ENCODE data around the gene DNLZ. TPM values are rescaled to one million over a fixed set of nuclear protein-coding genes. Genes with fewer than 3 reads are reported as not detected.

DNLZ gene
- total and polyA plus RNA-seq, 9 of the 15 experiments (the other 6 are each of a cell fraction or from before 2014, with no cell fraction given) = 0.17 to 44.6 (median 3.4) TPM

DNA sequence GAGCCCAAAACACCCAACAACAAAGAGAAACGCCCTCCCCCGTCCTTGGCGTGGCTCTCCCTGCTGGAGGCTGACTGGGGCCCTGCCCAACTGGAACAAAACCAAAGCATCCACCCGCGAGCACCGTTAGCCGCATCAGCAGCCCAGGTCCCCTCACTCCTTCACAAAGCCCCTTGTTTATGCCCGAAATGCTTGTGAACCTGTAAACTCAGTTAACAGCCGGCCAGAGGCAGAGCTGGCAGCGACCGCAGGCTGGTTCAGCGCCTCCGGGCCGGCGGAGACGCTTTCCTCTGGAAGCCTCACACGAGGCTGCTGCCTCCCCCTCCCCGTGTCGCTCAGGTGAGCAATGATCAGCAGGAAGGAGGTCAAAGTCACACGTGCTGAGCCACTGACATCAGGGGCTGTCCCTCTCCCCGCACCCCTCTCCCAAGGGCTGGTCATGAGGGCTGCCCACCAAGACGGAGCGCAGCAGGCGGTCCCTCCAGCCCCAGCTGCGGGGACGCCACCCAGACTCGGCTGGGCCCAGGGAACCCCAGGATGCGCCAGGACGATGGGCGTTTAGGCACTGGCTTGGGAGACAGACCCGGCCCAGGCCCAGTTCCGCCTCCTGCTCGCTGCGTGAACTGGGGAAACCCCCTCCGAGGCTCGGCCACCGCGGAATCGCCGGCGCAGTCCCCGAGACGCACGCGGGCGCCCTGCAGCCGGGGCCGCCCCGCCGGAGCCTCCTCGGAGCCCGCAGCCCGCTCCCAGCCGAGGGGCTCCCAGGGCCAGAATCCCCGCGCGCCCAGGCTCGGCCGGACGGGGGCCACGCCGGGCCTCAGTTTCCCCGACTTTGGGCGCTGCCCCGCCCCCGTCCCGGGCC lies 35.9 kb upstream of the DNLZ start (continued):
- TF ChIP-seq, protein P1, sequence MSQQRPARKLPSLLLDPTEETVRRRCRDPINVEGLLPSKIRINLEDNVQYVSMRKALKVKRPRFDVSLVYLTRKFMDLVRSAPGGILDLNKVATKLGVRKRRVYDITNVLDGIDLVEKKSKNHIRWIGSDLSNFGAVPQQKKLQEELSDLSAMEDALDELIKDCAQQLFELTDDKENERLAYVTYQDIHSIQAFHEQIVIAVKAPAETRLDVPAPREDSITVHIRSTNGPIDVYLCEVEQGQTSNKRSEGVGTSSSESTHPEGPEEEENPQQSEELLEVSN (IDR thresholded peaks at IDR 0.05; ENCODE audit: borderline replicate concordance in 1 of 2, extremely low read depth in 1 of 2, insufficient read depth in 1 of 2, insufficient read length in 1 of 2, low read depth in 1 of 2, low read length in 1 of 2, poor library complexity in 1 of 2, severe bottlenecking in 1 of 2) = peak in 1 of 2 experiments; percentile 15
- peak; percentile 58; the same call in 1 of the 2 replicates for TF ChIP-seq MYC (IDR thresholded peaks at IDR 0.05; ENCODE audit: low read depth, low read length)
- TF ChIP-seq MYC (CRISPR knock-in tag; IDR thresholded peaks at IDR 0.05; ENCODE audit: borderline replicate concordance, low read depth) = no peak
- no peak for TF ChIP-seq HNRNPH1 (optimal IDR thresholded peaks at IDR 0.05; ENCODE audit: low read depth, low read length)
- TF ChIP-seq CHD4 (IDR thresholded peaks at IDR 0.05; ENCODE audit: insufficient read depth, insufficient replicate concordance, low read depth, low read length, poor library complexity, severe bottlenecking) = no peak
- TF ChIP-seq NR1H2 (CRISPR knock-in tag; IDR thresholded peaks at IDR 0.05) = no peak
- TF ChIP-seq, protein P2, sequence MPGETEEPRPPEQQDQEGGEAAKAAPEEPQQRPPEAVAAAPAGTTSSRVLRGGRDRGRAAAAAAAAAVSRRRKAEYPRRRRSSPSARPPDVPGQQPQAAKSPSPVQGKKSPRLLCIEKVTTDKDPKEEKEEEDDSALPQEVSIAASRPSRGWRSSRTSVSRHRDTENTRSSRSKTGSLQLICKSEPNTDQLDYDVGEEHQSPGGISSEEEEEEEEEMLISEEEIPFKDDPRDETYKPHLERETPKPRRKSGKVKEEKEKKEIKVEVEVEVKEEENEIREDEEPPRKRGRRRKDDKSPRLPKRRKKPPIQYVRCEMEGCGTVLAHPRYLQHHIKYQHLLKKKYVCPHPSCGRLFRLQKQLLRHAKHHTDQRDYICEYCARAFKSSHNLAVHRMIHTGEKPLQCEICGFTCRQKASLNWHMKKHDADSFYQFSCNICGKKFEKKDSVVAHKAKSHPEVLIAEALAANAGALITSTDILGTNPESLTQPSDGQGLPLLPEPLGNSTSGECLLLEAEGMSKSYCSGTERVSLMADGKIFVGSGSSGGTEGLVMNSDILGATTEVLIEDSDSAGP (CRISPR knock-in tag; IDR thresholded peaks at IDR 0.05) = no peak
- peak; percentile 86 for TF ChIP-seq SAP30 (IDR thresholded peaks at IDR 0.05; ENCODE audit: borderline replicate concordance, insufficient read depth, low read depth, low read length, poor library complexity, severe bottlenecking)
- TF ChIP-seq SP1 (CRISPR knock-in tag; IDR thresholded peaks at IDR 0.05) = no peak
- TF ChIP-seq, protein P3, sequence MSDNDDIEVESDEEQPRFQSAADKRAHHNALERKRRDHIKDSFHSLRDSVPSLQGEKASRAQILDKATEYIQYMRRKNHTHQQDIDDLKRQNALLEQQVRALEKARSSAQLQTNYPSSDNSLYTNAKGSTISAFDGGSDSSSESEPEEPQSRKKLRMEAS (CRISPR knock-in tag; IDR thresholded peaks at IDR 0.05) = peak; percentile 59
- no peak for TF ChIP-seq CREB1 (IDR thresholded peaks at IDR 0.05)
- TF ChIP-seq CREB1 (CRISPR knock-in tag; IDR thresholded peaks at IDR 0.05) = no peak
- TF ChIP-seq, protein P4, sequence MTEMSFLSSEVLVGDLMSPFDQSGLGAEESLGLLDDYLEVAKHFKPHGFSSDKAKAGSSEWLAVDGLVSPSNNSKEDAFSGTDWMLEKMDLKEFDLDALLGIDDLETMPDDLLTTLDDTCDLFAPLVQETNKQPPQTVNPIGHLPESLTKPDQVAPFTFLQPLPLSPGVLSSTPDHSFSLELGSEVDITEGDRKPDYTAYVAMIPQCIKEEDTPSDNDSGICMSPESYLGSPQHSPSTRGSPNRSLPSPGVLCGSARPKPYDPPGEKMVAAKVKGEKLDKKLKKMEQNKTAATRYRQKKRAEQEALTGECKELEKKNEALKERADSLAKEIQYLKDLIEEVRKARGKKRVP (CRISPR knock-in tag; IDR thresholded peaks at IDR 0.05) = no peak
- no peak for TF ChIP-seq ZNF668 (CRISPR knock-in tag; IDR thresholded peaks at IDR 0.05)
- TF ChIP-seq XRCC5 (IDR thresholded peaks at IDR 0.05; ENCODE audit: low read depth, low read length) = no peak
- TF ChIP-seq RBM25 (IDR thresholded peaks at IDR 0.05; ENCODE audit: low read depth, low read length, severe bottlenecking) = no peak
- TF ChIP-seq NEUROD1 (IDR thresholded peaks at IDR 0.05; ENCODE audit: borderline replicate concordance, low read depth, low read length, partially characterized antibody) = peak; percentile 52
- no peak for TF ChIP-seq FOXM1 (IDR thresholded peaks at IDR 0.05; ENCODE audit: low read depth)
- no peak for TF ChIP-seq FOXM1 (CRISPR knock-in tag; IDR thresholded peaks at IDR 0.05; ENCODE audit: low read depth)
- TF ChIP-seq, protein P5, sequence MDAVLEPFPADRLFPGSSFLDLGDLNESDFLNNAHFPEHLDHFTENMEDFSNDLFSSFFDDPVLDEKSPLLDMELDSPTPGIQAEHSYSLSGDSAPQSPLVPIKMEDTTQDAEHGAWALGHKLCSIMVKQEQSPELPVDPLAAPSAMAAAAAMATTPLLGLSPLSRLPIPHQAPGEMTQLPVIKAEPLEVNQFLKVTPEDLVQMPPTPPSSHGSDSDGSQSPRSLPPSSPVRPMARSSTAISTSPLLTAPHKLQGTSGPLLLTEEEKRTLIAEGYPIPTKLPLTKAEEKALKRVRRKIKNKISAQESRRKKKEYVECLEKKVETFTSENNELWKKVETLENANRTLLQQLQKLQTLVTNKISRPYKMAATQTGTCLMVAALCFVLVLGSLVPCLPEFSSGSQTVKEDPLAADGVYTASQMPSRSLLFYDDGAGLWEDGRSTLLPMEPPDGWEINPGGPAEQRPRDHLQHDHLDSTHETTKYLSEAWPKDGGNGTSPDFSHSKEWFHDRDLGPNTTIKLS (IDR thresholded peaks at IDR 0.05; ENCODE audit: borderline replicate concordance, low read depth) = 0 out of 2 replicates have a peak, but pooled peaks have one; percentile 11

All from K562 (cell line).